Thymus (tissue), 11 donors: Measurements from ENCODE around the gene NOC2L. TPM values are rescaled to one million over a fixed set of nuclear protein-coding genes. Genes with fewer than 3 reads are reported as not detected.

Experiments used
- DNase-seq, 9 donors: peaks; one replicate each; pipeline ENCODE4 v3.0.0-alpha.2; 2013; ENCODE audit warnings: low spot score in 9 of 9, low read depth in 6 of 9, missing footprints in 1 of 9
- H3K27ac ChIP-seq, 2 donors: one replicate each; pipeline ENCODE4 v1.5.1; 2013; ENCODE audit warnings: control low read depth in 1 of 2, low read depth in 1 of 2, low read length in 1 of 2, mild to moderate bottlenecking in 1 of 2, moderate library complexity in 1 of 2
- H3K27me3 ChIP-seq, 2 donors: one replicate each; pipeline ENCODE4 v1.5.1; 2013; ENCODE audit warnings: low read length in 1 of 2; ENCODE audit not compliant: control insufficient read depth in 2 of 2, insufficient read depth in 1 of 2
- H3K36me3 ChIP-seq, 2 donors: one replicate each; pipeline ENCODE4 v1.5.1; 2013; ENCODE audit warnings: low read length in 1 of 2, mild to moderate bottlenecking in 1 of 2, moderate library complexity in 1 of 2; ENCODE audit not compliant: control insufficient read depth in 2 of 2, insufficient read depth in 2 of 2
- H3K4me1 ChIP-seq, 2 donors: one replicate each; pipeline ENCODE4 v1.5.1; 2013; ENCODE audit warnings: low read length in 2 of 2; ENCODE audit not compliant: control insufficient read depth in 2 of 2, insufficient read depth in 2 of 2
- H3K4me3 ChIP-seq, 2 donors: one replicate each; pipeline ENCODE4 v1.5.1; 2013; ENCODE audit warnings: low read length in 2 of 2, control low read depth in 1 of 2, mild to moderate bottlenecking in 1 of 2
- H3K9me3 ChIP-seq, 2 donors: one replicate each; pipeline ENCODE4 v1.5.1; 2013; ENCODE audit warnings: low read length in 1 of 2, mild to moderate bottlenecking in 1 of 2; ENCODE audit not compliant: control insufficient read depth in 2 of 2, insufficient read depth in 1 of 2
- WGBS: extraction: QIAGEN DNeasy Blood & Tissue Kit; methylation state at CpG from one replicate; pipeline ENCODE4 v1.1.7; 2013; 5-methylcytosine and 5-hydroxymethylcytosine counted together
- polyA plus RNA-seq: library from polyadenylated mRNA; stranded (reverse); fragments of 200-250 nt; gene quantifications from one replicate; pipeline ENCODE4 v1.2.3, GENCODE V29; 2013
- total RNA-seq: library from RNA; stranded (reverse); fragments of 120-200 nt; gene quantifications from one replicate; pipeline ENCODE4 v1.2.4, GENCODE V29; 2013
- donor health status: healthy.

NOC2L gene
- total and polyA plus RNA-seq, 2 donors, result 45.5 to 74.3 TPM

- H3K9me3 ChIP-seq, result no peaks in the 10 kb centered on the region
- H3K4me1 ChIP-seq, result peaks cover 3 to 33% of the 10 kb centered on the region in 2 donors
- H3K4me3 ChIP-seq, result no peak overlapping the region
- DNase-seq, result peak in 1 of 9 donors; percentile 26
- H3K36me3 ChIP-seq, result no peaks in the 10 kb centered on the region
- H3K27ac ChIP-seq, result no peak overlapping the region
- WGBS, result 17% methylated on average over 20 of the region's 20 CpGs
- peaks cover 33 to 72% of the 10 kb centered on the region in 2 donors for H3K27me3 ChIP-seq
These were observed 52.2 kb downstream of the NOC2L start for GRCh38 chr1:906600-907420.

GRCh38 chr1:905811-906599, 53.1 kb downstream of the NOC2L start:
- no peak for DNase-seq
- Histone ChIP-seq H3K27me3 (peaks cover 31 to 69% of the 10 kb centered on the region in 2 donors), H3K27ac (no peak overlapping the region), H3K36me3 (no peaks in the 10 kb centered on the region), H3K9me3 (no peaks in the 10 kb centered on the region), H3K4me3 (no peak overlapping the region), H3K4me1 (peaks cover 3 to 27% of the 10 kb centered on the region in 2 donors)
- 83% methylated on average over 13 of the region's 13 CpGs for WGBS

GRCh38 chr1:905071-905749, 53.8 kb downstream of the NOC2L start:
- WGBS, result 10% methylated on average over 49 of the region's 49 CpGs
- Histone ChIP-seq H3K36me3 (no peaks in the 10 kb centered on the region), H3K4me3 (peak overlapping the region; percentile 30 to 52), H3K9me3 (no peaks in the 10 kb centered on the region), H3K27ac (no peak overlapping the region), H3K27me3 (peaks cover 23 to 64% of the 10 kb centered on the region in 2 donors), H3K4me1 (peaks cover 3 to 19% of the 10 kb centered on the region in 2 donors)
- peak in 1 of 9 donors; percentile 51 for DNase-seq

- H3K9me3 ChIP-seq, result no peaks in the 10 kb centered on the region
- peaks cover 3 to 19% of the 10 kb centered on the region in 2 donors for H3K4me1 ChIP-seq
- peaks cover 19 to 67% of the 10 kb centered on the region in 2 donors for H3K27me3 ChIP-seq
- no peak overlapping the region for H3K27ac ChIP-seq
- peak in 7 of 9 donors; percentile 48 to 81 (median 63) for DNase-seq
- no peaks in the 10 kb centered on the region for H3K36me3 ChIP-seq
- peak overlapping the region in 1 of 2 donors; percentile 52 for H3K4me3 ChIP-seq
- WGBS, result 9% methylated on average over 89 of the region's 91 CpGs
These were observed 54.6 kb downstream of the NOC2L start for GRCh38 chr1:904310-904950.

- Histone ChIP-seq H3K36me3 (no peaks in the 10 kb centered on the region), H3K27me3 (peaks cover 19 to 70% of the 10 kb centered on the region in 2 donors), H3K4me1 (peaks cover 3 to 19% of the 10 kb centered on the region in 2 donors), H3K4me3 (no peak overlapping the region), H3K27ac (no peak overlapping the region), H3K9me3 (no peaks in the 10 kb centered on the region)
- DNase-seq, result no peak
- 92% methylated on average over 21 of the region's 21 CpGs for WGBS
These were observed 55.3 kb downstream of the NOC2L start for GRCh38 chr1:903721-904271.

- Histone ChIP-seq H3K27ac (no peak overlapping the region), H3K9me3 (no peaks in the 10 kb centered on the region), H3K4me1 (peaks cover 3 to 19% of the 10 kb centered on the region in 2 donors), H3K27me3 (peaks cover 19 to 74% of the 10 kb centered on the region in 2 donors), H3K36me3 (no peaks in the 10 kb centered on the region), H3K4me3 (no peak overlapping the region)
- no peak for DNase-seq
- 97% methylated on average over 10 of the region's 10 CpGs for WGBS
These were observed 55.8 kb downstream of the NOC2L start for GRCh38 chr1:903305-903704.

- Histone ChIP-seq H3K27ac (no peak overlapping the region), H3K36me3 (no peaks in the 10 kb centered on the region), H3K4me1 (peaks cover 3 to 19% of the 10 kb centered on the region in 2 donors), H3K9me3 (peaks cover 0 to 3% of the 10 kb centered on the region in 2 donors), H3K27me3 (peaks cover 19 to 73% of the 10 kb centered on the region in 2 donors), H3K4me3 (no peak overlapping the region)
- 98% methylated on average over 21 of the region's 21 CpGs for WGBS
- DNase-seq, result no peak
These were observed 56.3 kb downstream of the NOC2L start for GRCh38 chr1:902802-903201.

- Histone ChIP-seq H3K9me3 (peaks cover 0 to 4% of the 10 kb centered on the region in 2 donors), H3K27ac (no peak overlapping the region), H3K27me3 (peaks cover 16 to 67% of the 10 kb centered on the region in 2 donors), H3K4me3 (no peak overlapping the region), H3K36me3 (no peaks in the 10 kb centered on the region), H3K4me1 (peaks cover 3 to 12% of the 10 kb centered on the region in 2 donors)
- no peak for DNase-seq
- 93% methylated on average over 18 of the region's 18 CpGs for WGBS
These were observed 57.8 kb downstream of the NOC2L start for GRCh38 chr1:901108-901859.
